ENCODE data around the gene EPS15. TPM values are rescaled to one million over a fixed set of nuclear protein-coding genes. Genes with fewer than 3 reads are reported as not detected.

The EPS15 gene
- total RNA-seq, 1 experiment from 2014 or later = 37.1 TPM

GRCh38 chr1:51541313-51542050, 22.4 kb upstream of the EPS15 start:
- ChIA-PET CTCF (no interaction called here), POLR2A (no interaction called here)
- Mint-ChIP-seq H3K27ac (no peak overlapping the region), H3K36me3 (no peaks in the 10 kb centered on the region), H3K4me1 (peaks cover 4% of the 10 kb centered on the region), H3K4me3 (no peak overlapping the region), H3K9me3 (no peaks in the 10 kb centered on the region), H3K27me3 (ENCODE audit: low read depth) (no peaks in the 10 kb centered on the region)
- no peak for TF ChIP-seq NFE2L1 (CRISPR knock-in tag; IDR thresholded peaks at IDR 0.05)
- no peak for TF ChIP-seq E2F4 (CRISPR knock-in tag; IDR thresholded peaks at IDR 0.05; ENCODE audit: borderline replicate concordance, low read depth)
- TF ChIP-seq PREB (CRISPR knock-in tag; IDR thresholded peaks at IDR 0.05; ENCODE audit: borderline replicate concordance) = no peak
- no peak for TF ChIP-seq ZNF232 (CRISPR knock-in tag; IDR thresholded peaks at IDR 0.05)
- no peak for TF ChIP-seq JAZF1 (CRISPR knock-in tag; IDR thresholded peaks at IDR 0.05)
- no peak for TF ChIP-seq ATF3 (CRISPR knock-in tag; conservative IDR thresholded peaks at IDR 0.05)
- TF ChIP-seq ZSCAN18 (CRISPR knock-in tag; IDR thresholded peaks at IDR 0.05) = no peak
- TF ChIP-seq FOXP4 (CRISPR knock-in tag; IDR thresholded peaks at IDR 0.05) = no peak
- TF ChIP-seq CREM (CRISPR knock-in tag; IDR thresholded peaks at IDR 0.05) = no peak
- no peak for TF ChIP-seq GTF2I (CRISPR knock-in tag; conservative IDR thresholded peaks at IDR 0.05)
- TF ChIP-seq KAT7 (CRISPR knock-in tag; IDR thresholded peaks at IDR 0.05; ENCODE audit: borderline replicate concordance) = no peak
- TF ChIP-seq NFYB (CRISPR knock-in tag; conservative IDR thresholded peaks at IDR 0.05; ENCODE audit: low read depth) = no peak
- TF ChIP-seq HMGA2 (CRISPR knock-in tag; IDR thresholded peaks at IDR 0.05) = no peak
- TF ChIP-seq ZNF263 (CRISPR knock-in tag; IDR thresholded peaks at IDR 0.05; ENCODE audit: low read depth) = no peak
- TF ChIP-seq E2F5 (CRISPR knock-in tag; IDR thresholded peaks at IDR 0.05) = no peak
- no peak for TF ChIP-seq ATF6 (CRISPR knock-in tag; IDR thresholded peaks at IDR 0.05)
- TF ChIP-seq TEAD1 (CRISPR knock-in tag; IDR thresholded peaks at IDR 0.05) = no peak
- TF ChIP-seq ZNF396 (CRISPR knock-in tag; IDR thresholded peaks at IDR 0.05; ENCODE audit: borderline replicate concordance) = no peak
- no peak for TF ChIP-seq E2F1 (CRISPR knock-in tag; IDR thresholded peaks at IDR 0.05)
- DNase-seq (ENCODE audit: low spot score) (no peak), ATAC-seq (no peak)
